Erythroblast (primary cell): ENCODE measurements around the gene ACVR1.

Experiments used
- GATA1 ChIP-seq: IDR thresholded peaks from 2 replicates; pipeline ENCODE4 v1.6.1; 2011; ENCODE audit warnings: low read depth, mild to moderate bottlenecking, control low read depth, low read length, moderate library complexity
- POLR2A ChIP-seq: IDR thresholded peaks from 2 replicates; pipeline ENCODE4 v1.6.1; 2011; ENCODE audit warnings: mild to moderate bottlenecking, low read length

DNA sequence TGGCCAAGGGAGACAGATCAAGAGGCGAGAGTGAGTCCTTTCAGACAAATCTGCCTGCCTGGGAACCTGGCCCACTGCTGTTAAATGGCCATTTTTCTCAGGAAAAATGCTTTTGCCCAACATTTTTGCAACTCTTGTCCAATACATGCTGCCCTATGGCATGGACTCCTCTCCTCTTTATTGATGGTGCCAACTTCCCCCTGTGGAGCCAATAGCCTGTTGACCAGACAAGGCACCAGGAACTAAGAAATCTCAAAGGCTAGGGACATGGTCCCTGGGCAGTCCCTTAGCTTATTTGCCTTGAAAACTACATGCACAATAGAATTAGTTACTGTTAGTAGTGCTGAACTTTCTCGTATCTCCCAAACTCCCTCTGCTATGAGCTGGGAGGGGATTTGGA, 155.6 kb downstream of the ACVR1 start:
- no peak for TF ChIP-seq POLR2A
- TF ChIP-seq GATA1, result no peak
